Left ventricle myocardium superior (tissue), 1 donor: ENCODE measurements around the gene COPS7B. TPM values are rescaled to one million over a fixed set of nuclear protein-coding genes. Genes with fewer than 3 reads are reported as not detected.

ENCODE experiments used
- total RNA-seq: library from RNA; stranded (reverse); fragmentation: NEBNext Ultra II Directional; extraction: Animal tissue kit (Norgen Biotek cat#: 25700); gene quantifications from one replicate; pipeline ENCODE4 v1.2.1, GENCODE V29; 2021
- donor health status: DM: no; HTN: yes; CAD: no; lungs with severe emphysema.

COPS7B gene
- total RNA-seq, 1 donor from 2014 or later: 19.9 TPM

Other genes with a start within 250 kb of the COPS7B start
- gene TEX44, start 193.6 kb upstream of the COPS7B start, total RNA-seq: not detected
- gene PTMA, start 77.9 kb upstream of the COPS7B start, total RNA-seq: 207 TPM
- gene PDE6D, start 5.2 kb upstream of the COPS7B start, total RNA-seq: 16.1 TPM
- 7.2 TPM for gene NPPC, start 140.0 kb downstream of the COPS7B start, total RNA-seq
- gene DIS3L2, start 175.3 kb downstream of the COPS7B start, total RNA-seq: 19.6 TPM